NCI-H748 (cell line): ENCODE measurements around the gene ARHGDIA.
A peak's percentile ranks its signal among the peaks of the same experiment; 100 is the strongest.

Experiments used
- DNase-seq: peaks from one replicate; lab custom pipeline; 2025; ENCODE audit not compliant: unreplicated experiment; lab: John Stamatoyannopoulos, UW

The ARHGDIA gene

GRCh38 chr17:81888988-81889595 lies 18.0 kb upstream of the ARHGDIA start:
- no peak for DNase-seq

- DNase-seq = no peak
These were observed 17.2 kb upstream of the ARHGDIA start for GRCh38 chr17:81888105-81888987.

GRCh38 chr17:81885869-81886548 lies 14.9 kb upstream of the ARHGDIA start:
- DNase-seq = no peak

GRCh38 chr17:81885454-81885853 lies 14.3 kb upstream of the ARHGDIA start:
- no peak for DNase-seq

GRCh38 chr17:81884968-81885367 lies 13.8 kb upstream of the ARHGDIA start:
- no peak for DNase-seq

- DNase-seq = no peak
These were observed 13.4 kb upstream of the ARHGDIA start for GRCh38 chr17:81884520-81884919.

GRCh38 chr17:81879121-81879520 lies 8.0 kb upstream of the ARHGDIA start:
- no peak for DNase-seq

- no peak for DNase-seq
These were observed 7.2 kb upstream of the ARHGDIA start for GRCh38 chr17:81878294-81878693.

GRCh38 chr17:81877569-81877968 lies 6.4 kb upstream of the ARHGDIA start:
- no peak for DNase-seq

- DNase-seq = peak; percentile 90
These were observed 472 bp upstream of the ARHGDIA start for GRCh38 chr17:81871387-81872230.

GRCh38 chr17:81870131-81870980 lies 781 bp downstream of the ARHGDIA start:
- peak; percentile 39 for DNase-seq

GRCh38 chr17:81869221-81870130 lies 1.7 kb downstream of the ARHGDIA start:
- DNase-seq = no peak

GRCh38 chr17:81868674-81869220 lies 2.4 kb downstream of the ARHGDIA start:
- DNase-seq = no peak

- DNase-seq = no peak
These were observed 3.0 kb downstream of the ARHGDIA start for GRCh38 chr17:81867991-81868673.

- peak; percentile 33 for DNase-seq
These were observed 3.8 kb downstream of the ARHGDIA start for GRCh38 chr17:81867170-81867990.

GRCh38 chr17:81866440-81867169 lies 4.5 kb downstream of the ARHGDIA start:
- DNase-seq = no peak
